Measurements from ENCODE around the gene ADGRF4. TPM values are rescaled to one million over a fixed set of nuclear protein-coding genes. Genes with fewer than 3 reads are reported as not detected.

ADGRF4 gene
- total RNA-seq, 2 donors from 2014 or later = not detected

DNA sequence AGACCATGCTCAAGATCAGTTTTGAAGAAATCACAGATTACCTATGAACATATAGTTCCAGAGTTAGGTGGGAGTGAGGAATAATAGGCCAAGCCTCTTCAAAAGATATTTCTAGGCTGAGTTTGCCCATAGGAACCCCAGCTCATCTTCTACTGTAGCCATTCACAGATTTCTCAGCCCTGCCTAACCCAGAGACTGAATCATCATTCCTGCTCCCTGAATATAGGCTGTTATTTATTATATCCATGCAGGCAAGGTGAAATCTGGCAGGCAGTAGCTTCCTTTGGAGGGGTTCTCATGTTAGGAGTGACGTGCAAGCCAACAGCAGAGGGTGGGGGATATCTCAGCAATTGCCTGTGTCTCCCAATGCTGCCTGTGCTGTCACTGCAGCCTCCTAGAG, 25.6 kb upstream of the ADGRF4 start:
- no peaks in the 10 kb centered on the region for H3K36me3 Mint-ChIP-seq (ENCODE audit: low read depth)

DNA sequence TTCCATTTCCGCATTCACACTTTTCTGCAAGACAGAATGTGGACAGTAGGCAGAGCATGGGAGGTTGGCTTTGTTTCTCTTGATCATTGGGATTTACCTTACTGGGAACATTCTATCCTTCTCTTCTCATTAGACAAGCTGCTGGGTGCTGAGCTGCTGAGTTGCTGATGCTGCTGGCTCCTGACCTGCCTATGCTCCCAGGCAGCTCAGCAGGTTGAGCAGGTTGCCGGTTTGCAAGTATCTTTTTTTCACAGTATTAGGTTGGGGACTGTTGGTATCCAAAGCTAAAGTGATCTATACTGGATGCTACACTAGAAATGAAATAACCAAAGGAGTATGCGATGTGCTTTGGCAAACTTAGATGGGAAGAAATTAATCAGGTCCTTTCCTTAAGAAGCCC, 23.7 kb upstream of the ADGRF4 start:
- H3K9me3 Mint-ChIP-seq = no peaks in the 10 kb centered on the region
- H3K4me1 Mint-ChIP-seq = no peaks in the 10 kb centered on the region
- no peak overlapping the region for H3K27ac Mint-ChIP-seq
- peaks cover 19% of the 10 kb centered on the region for H3K27me3 Mint-ChIP-seq
- ATAC-seq (replicated peaks) = no peak
- no peaks in the 10 kb centered on the region for H3K36me3 Mint-ChIP-seq (ENCODE audit: low read depth)
- no peak overlapping the region for H3K4me3 Mint-ChIP-seq

More for the DNA sequence above, 25.6 kb upstream of the ADGRF4 start:
- no peaks in the 10 kb centered on the region for H3K4me1 Mint-ChIP-seq
- H3K9me3 Mint-ChIP-seq = no peaks in the 10 kb centered on the region
- H3K4me3 Mint-ChIP-seq = no peak overlapping the region
- no peak for ATAC-seq (replicated peaks)
- peaks cover 32% of the 10 kb centered on the region for H3K27me3 Mint-ChIP-seq
- H3K27ac Mint-ChIP-seq = no peak overlapping the region

DNA sequence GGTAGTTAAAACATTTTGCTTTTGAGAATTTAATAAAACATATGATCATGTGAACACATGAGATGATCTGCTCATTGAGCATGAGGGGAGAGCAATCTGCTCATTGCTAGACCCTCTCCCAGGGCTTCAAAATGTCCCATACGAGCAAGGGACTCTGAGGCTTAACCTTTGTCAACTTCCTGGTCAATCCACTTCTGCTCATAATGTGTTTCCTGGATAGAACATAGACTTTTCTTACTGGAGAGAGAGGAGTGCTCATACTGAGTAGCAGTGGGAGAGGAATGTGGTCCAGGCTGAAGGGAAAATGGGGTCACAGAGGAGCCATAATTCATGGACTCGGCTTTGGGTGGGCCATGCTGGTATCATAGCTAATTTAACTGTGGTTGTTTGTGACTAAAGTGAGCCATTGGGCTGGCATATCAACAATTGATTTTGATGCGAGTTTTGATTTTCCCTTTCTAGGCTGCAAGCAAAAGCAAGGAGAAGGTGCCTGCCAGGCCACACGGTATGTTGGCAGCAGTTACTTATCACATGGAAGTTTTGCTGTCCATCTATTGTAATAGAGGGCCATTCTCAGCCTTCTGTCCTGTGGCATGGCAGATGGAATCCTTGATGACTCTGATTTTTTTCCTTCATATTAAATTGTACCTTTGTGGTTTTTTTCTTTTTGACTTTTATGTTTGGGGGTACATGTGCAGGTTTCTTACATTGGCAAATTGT, 20.8 kb upstream of the ADGRF4 start:
- H3K4me1 Mint-ChIP-seq = no peaks in the 10 kb centered on the region
- H3K9me3 Mint-ChIP-seq = no peaks in the 10 kb centered on the region
- H3K27me3 Mint-ChIP-seq = peaks cover 12% of the 10 kb centered on the region
- H3K27ac Mint-ChIP-seq = no peak overlapping the region
- no peaks in the 10 kb centered on the region for H3K36me3 Mint-ChIP-seq (ENCODE audit: low read depth)
- H3K4me3 Mint-ChIP-seq = no peak overlapping the region
- no peak for ATAC-seq (replicated peaks)

DNA sequence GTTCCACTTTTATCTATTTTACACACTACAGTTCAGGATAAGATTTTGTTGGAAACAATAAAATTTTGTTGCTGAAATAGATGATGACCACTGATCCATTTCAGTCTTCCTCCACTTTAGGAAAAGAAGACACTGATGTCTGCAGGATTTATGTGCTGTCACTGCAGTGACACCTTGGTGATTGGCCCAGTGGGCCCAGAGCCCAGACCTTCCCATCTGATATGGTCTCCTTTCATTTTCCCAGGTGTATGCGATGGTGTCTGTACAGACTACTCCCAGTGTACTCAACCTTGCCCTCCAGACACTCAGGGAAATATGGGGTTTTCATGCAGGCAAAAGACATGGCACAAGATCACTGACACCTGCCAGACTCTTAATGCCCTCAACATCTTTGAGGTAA, 19.6 kb upstream of the ADGRF4 start:
- Mint-ChIP-seq H3K27ac (no peak overlapping the region), H3K27me3 (peaks cover 3% of the 10 kb centered on the region), H3K4me1 (no peaks in the 10 kb centered on the region), H3K9me3 (no peaks in the 10 kb centered on the region), H3K36me3 (ENCODE audit: low read depth) (no peaks in the 10 kb centered on the region), H3K4me3 (no peak overlapping the region)
- ATAC-seq (replicated peaks) = no peak

DNA sequence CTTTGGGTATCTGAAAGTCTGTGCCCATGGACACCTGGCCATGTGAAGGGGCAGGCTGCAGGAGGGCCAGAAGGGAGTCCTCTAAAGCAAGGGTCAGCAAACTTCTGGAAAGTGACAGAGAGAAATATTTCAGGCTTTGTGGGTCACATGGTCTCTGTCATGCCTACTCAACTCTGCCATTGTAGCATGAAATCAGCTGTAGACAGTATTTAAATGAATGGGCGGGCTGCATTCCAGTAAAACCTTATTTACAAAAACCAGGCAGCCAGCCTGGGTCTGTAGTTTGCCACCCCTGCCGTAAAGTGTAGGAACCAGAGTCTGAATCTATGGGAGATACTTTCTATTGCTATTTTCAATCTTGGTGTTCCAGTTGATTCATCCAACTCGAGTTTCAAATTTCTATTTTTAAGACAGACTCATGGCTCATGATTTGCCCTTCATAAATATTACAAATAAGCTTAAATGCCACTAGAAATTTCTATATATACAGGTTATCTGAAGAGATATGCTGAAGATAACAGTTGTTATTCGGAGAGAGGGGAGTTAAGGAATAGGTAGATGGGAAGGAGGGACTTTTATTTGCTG, 19.0 kb upstream of the ADGRF4 start:
- Mint-ChIP-seq H3K27ac (no peak overlapping the region), H3K4me1 (no peaks in the 10 kb centered on the region), H3K4me3 (no peak overlapping the region), H3K9me3 (no peaks in the 10 kb centered on the region), H3K27me3 (peaks cover 3% of the 10 kb centered on the region), H3K36me3 (ENCODE audit: low read depth) (no peaks in the 10 kb centered on the region)
- no peak for ATAC-seq (replicated peaks)

DNA sequence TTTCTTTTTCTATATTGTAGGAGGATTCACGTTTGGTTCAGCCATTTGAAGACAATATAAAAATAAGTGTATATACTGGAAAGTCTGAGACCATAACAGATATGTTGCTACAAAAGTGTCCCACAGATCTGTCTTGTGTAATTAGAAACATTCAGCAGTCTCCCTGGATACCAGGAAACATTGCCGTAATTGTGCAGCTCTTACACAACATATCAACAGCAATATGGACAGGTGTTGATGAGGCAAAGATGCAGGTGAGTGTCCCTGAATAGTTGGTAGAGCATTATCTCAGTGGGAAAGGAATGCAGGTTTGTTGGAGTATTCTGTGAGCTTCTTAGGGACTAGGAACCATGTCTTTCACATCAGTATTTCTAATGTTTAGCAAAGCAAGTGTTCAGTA, 18.3 kb upstream of the ADGRF4 start:
- Mint-ChIP-seq H3K9me3 (no peaks in the 10 kb centered on the region), H3K4me3 (no peak overlapping the region), H3K4me1 (no peaks in the 10 kb centered on the region), H3K27me3 (peaks cover 5% of the 10 kb centered on the region), H3K27ac (no peak overlapping the region), H3K36me3 (ENCODE audit: low read depth) (no peaks in the 10 kb centered on the region)
- ATAC-seq (replicated peaks) = no peak

DNA sequence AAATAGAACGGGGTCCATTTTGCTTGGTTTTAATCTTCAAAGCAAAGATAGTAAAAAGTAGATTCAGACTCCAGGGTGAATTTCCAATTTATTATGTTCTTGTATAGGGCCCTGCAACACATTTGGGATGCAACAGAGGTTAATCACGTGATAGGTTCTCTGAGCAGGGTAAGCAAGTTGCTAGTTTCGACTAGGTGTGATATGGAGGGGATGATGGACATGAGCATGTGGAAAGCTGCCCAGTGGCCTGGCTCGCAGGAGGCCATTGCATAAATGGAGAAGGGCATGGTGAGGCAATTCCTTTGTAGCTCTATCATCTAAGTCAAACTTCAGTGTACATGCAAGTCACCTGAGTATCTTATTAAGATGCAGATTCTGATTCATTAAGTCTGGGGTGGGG, 17.7 kb upstream of the ADGRF4 start:
- Mint-ChIP-seq H3K9me3 (no peaks in the 10 kb centered on the region), H3K27ac (no peak overlapping the region), H3K27me3 (peaks cover 5% of the 10 kb centered on the region), H3K36me3 (ENCODE audit: low read depth) (no peaks in the 10 kb centered on the region), H3K4me3 (no peak overlapping the region), H3K4me1 (no peaks in the 10 kb centered on the region)
- ATAC-seq (replicated peaks) = no peak

DNA sequence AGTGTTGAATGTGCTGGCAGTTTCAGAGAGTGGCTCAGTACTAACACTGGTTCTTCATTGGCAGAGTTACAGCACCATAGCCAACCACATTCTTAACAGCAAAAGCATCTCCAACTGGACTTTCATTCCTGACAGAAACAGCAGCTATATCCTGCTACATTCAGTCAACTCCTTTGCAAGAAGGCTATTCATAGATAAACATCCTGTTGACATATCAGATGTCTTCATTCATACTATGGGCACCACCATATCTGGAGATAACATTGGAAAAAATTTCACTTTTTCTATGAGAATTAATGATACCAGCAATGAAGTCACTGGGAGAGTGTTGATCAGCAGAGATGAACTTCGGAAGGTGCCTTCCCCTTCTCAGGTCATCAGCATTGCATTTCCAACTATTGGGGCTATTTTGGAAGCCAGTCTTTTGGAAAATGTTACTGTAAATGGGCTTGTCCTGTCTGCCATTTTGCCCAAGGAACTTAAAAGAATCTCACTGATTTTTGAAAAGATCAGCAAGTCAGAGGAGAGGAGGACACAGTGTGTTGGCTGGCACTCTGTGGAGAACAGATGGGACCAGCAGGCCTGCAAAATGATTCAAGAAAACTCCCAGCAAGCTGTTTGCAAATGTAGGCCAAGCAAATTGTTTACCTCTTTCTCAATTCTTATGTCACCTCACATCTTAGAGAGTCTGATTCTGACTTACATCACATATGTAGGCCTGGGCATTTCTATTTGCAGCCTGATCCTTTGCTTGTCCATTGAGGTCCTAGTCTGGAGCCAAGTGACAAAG, 17.0 kb upstream of the ADGRF4 start:
- Mint-ChIP-seq H3K4me3 (no peak overlapping the region), H3K4me1 (no peaks in the 10 kb centered on the region), H3K27ac (no peak overlapping the region), H3K36me3 (ENCODE audit: low read depth) (no peaks in the 10 kb centered on the region), H3K27me3 (peaks cover 5% of the 10 kb centered on the region), H3K9me3 (no peaks in the 10 kb centered on the region)
- ATAC-seq (replicated peaks) = no peak

DNA sequence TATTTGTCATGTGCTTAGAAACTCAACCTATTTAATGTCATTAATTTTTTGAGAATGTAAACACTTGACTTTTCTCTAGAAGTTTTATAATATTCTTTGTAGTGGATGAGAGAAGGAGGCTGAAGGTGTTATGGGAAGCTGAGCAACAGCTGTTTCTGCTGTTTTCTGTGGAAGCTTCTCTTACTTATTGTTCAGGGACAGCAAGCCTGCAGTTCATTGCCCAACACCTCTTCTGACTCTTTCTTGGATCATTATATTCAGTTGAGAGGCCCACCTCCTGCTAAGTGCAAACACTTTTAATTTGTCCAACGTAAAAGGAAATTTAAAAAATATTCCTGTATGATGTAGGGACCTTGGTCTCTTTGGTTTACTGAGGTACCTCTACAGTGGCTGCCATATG, 12.0 kb upstream of the ADGRF4 start:
- ATAC-seq (replicated peaks) = no peak
- H3K36me3 Mint-ChIP-seq (ENCODE audit: low read depth) = no peaks in the 10 kb centered on the region
- H3K27me3 Mint-ChIP-seq = peaks cover 5% of the 10 kb centered on the region
- no peaks in the 10 kb centered on the region for H3K4me1 Mint-ChIP-seq
- H3K27ac Mint-ChIP-seq = no peak overlapping the region
- H3K4me3 Mint-ChIP-seq = no peak overlapping the region
- no peaks in the 10 kb centered on the region for H3K9me3 Mint-ChIP-seq

DNA sequence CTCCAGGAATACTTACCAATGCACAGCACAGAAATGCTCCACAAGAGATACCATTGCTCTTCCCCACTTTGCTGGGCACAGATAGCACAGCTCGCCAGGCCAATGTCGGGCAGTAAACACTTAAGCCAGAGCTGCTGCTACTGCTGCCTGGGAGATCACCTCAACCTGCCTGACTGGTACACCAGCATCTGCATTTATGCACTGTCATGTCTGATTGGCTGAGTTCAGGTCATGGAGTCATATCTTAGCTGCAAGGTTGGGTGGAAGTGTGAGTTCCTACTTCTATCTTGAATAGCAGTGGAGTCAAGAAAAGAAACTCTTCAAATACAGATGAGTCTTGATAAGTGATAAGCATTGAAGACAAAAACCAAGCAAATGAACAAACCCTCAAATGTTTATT, 10.9 kb upstream of the ADGRF4 start:
- Mint-ChIP-seq H3K4me1 (no peaks in the 10 kb centered on the region), H3K36me3 (ENCODE audit: low read depth) (no peaks in the 10 kb centered on the region), H3K27ac (no peak overlapping the region), H3K27me3 (peaks cover 5% of the 10 kb centered on the region), H3K9me3 (no peaks in the 10 kb centered on the region), H3K4me3 (no peak overlapping the region)
- no peak for ATAC-seq (replicated peaks)

DNA sequence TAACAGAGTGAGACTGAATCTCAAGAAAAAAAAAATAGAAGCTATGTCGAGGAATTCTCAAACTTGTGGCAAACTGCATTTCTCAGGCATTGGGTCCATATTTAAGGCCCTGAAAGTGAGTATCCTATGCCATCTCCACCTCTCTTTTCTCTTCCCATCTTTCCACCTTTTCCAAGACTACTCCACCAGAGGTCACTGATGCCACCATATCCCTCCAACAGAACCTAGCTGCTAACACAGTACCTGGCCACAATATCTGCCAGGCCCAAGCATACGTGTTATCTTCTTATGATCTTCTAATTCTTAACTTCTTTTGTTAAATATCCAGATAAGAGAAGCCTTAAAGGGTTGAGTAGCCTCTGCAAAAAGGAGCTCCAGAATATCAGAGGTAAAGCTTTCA, 8.2 kb upstream of the ADGRF4 start:
- no peaks in the 10 kb centered on the region for H3K27me3 Mint-ChIP-seq
- no peaks in the 10 kb centered on the region for H3K36me3 Mint-ChIP-seq (ENCODE audit: low read depth)
- H3K27ac Mint-ChIP-seq = no peak overlapping the region
- H3K4me3 Mint-ChIP-seq = no peak overlapping the region
- H3K4me1 Mint-ChIP-seq = no peaks in the 10 kb centered on the region
- ATAC-seq (replicated peaks) = no peak
- H3K9me3 Mint-ChIP-seq = no peaks in the 10 kb centered on the region

DNA sequence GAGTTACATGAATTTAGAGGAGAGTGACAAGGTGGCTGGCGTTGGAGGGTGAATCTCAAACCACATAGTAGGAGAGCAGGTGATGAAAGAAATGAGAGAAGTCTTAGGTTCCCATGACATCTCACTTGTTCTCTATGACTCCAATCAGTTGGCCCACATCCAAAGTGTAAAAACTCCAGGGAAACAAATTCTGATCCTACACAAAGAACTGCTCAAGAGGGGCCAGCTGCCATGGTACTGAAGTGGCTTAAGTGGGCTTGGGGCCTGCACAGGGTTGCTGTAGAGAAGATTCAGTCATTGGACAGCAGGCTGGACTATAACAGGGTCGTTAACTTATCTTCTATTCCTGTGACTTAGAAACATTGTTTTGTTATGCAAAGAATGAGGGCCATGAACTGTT, 7.6 kb upstream of the ADGRF4 start:
- ATAC-seq (replicated peaks) = no peak
- Mint-ChIP-seq H3K36me3 (ENCODE audit: low read depth) (no peaks in the 10 kb centered on the region), H3K27ac (no peak overlapping the region), H3K27me3 (no peaks in the 10 kb centered on the region), H3K4me1 (no peaks in the 10 kb centered on the region), H3K4me3 (no peak overlapping the region), H3K9me3 (no peaks in the 10 kb centered on the region)

DNA sequence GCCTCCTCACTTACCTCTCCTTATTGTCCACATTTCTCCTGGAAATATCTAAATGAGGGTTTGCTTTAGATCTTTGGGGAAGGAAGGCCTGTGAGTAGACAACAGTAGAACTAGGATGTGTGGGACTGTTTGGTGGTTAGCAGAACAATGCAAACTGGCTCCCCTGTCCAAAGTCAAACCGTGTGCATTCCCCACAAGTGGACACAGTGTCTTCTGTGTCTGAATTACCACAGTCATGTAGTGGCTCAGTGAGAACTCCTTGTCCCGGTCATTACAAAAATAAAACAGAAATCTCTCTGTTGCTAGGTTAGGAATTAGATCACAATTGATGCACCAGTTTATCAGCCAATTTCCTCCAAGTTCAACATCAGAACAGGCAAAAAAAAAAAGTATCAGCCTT, 455 bp upstream of the ADGRF4 start:
- ATAC-seq (replicated peaks) = no peak

DNA sequence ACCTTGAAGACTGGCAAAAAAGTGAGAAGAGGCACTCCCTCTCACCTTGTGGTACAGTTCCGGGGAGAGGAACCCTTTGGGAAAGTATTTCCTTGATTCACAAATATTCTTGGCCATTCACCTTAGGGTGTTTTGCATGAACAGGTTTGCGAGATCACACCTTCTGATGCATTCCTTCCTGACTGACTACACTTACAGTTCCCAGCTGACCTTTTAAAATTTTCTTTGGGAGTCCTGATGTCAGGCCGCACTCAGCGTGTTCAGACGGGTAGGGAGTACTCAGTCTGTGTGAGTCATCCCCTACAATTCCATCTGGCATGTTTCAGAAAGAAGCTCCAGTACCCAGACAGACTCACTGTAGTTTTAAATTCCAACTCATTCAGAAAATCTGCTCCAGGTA, 1.7 kb downstream of the ADGRF4 start:
- Mint-ChIP-seq H3K9me3 (no peaks in the 10 kb centered on the region), H3K36me3 (ENCODE audit: low read depth) (no peaks in the 10 kb centered on the region), H3K27me3 (no peaks in the 10 kb centered on the region), H3K4me1 (no peaks in the 10 kb centered on the region), H3K4me3 (no peak overlapping the region), H3K27ac (no peak overlapping the region)
- ATAC-seq (replicated peaks) = no peak

More for the DNA sequence above, 455 bp upstream of the ADGRF4 start:
- Mint-ChIP-seq H3K36me3 (ENCODE audit: low read depth) (no peaks in the 10 kb centered on the region), H3K4me1 (no peaks in the 10 kb centered on the region), H3K9me3 (no peaks in the 10 kb centered on the region), H3K4me3 (no peak overlapping the region), H3K27ac (no peak overlapping the region), H3K27me3 (no peaks in the 10 kb centered on the region)

DNA sequence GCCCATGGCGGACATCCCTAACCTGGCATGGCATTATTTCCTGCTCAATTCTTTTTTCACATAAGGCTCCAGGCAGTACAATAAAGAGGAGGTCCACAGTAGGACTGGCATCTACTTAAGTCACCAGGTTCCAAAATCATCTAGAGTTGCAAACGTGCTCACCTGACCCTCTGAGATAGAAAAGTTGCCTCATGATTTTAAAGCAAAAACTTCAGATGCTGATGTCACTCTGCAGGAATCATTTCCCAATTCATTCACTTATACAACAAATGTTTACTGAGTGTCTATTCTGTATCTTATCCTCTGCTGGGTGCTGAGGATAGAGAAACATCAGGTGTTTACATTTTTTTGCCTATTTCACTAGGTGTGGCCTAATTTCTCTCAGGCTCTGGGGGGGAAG, 2.2 kb downstream of the ADGRF4 start:
- H3K9me3 Mint-ChIP-seq = no peaks in the 10 kb centered on the region
- ATAC-seq (replicated peaks) = no peak
- no peak overlapping the region for H3K4me3 Mint-ChIP-seq
- H3K36me3 Mint-ChIP-seq (ENCODE audit: low read depth) = no peaks in the 10 kb centered on the region
- H3K27me3 Mint-ChIP-seq = peaks cover 3% of the 10 kb centered on the region
- H3K4me1 Mint-ChIP-seq = no peaks in the 10 kb centered on the region
- H3K27ac Mint-ChIP-seq = no peak overlapping the region

Measured in activated T-helper 17 cell treated with anti-CD3 and anti-CD28 coated beads, Interleukin-2, amount 50 U/mL, for 72 hours (primary cell).